Measurements from ENCODE around the gene ENGASE. TPM values are rescaled to one million over a fixed set of nuclear protein-coding genes. Genes with fewer than 3 reads are reported as not detected.

ENGASE gene
- polyA plus RNA-seq, 1 of the 3 experiments (the other 2 are of a cell fraction), result 30.1 TPM

DNA sequence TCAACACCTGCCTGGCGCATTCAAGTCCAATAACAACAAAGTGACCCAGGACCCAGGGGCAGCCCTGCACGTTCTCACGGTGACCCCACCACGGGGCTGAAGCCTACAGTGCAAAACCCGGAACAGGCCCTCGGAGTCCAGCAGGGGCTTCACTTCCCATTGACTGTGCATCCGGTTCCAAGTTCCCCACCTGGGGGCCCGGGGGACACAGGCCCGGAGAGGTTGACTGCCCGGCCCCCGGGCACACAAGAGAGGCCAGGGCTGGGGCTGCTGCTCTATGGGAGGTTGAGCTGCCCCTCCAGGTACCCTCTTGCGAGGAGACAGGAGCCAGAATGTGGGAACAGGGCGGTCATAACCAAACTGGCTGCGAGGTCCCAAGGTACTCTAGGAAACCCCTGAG, 31.3 kb downstream of the ENGASE start:
- Histone ChIP-seq H3K9me2 (no peaks in the 10 kb centered on the region), H3K4me1 (ENCODE audit: control insufficient read depth in 1 of 2, insufficient read depth in 2 of 2, low read depth in 1 of 2, low read length in 1 of 2) (no peaks in the 10 kb centered on the region; a peak in 1 of 4 replicates), H3K4me2 (no peak overlapping the region), H3K36me3 (replicated peaks in 1 of 2; ENCODE audit: control insufficient read depth in 1 of 2, insufficient read depth in 2 of 2, low read length in 1 of 2) (no peaks in the 10 kb centered on the region), H3K27me3 (ENCODE audit: insufficient read depth) (0 out of 2 replicates have a peak, but pooled peaks cover 4% of the 10 kb centered on the region), H4K20me1 (ENCODE audit: insufficient read depth) (no peaks in the 10 kb centered on the region; the same call in 1 of the 2 replicates), H3K27ac (ENCODE audit: low read depth in 2 of 2, low read length in 1 of 2) (no peak overlapping the region), H2AFZ (ENCODE audit: low read depth) (no peak overlapping the region), H3K9ac (no peak overlapping the region), H3K9me3 (no peaks in the 10 kb centered on the region), H3K79me2 (ENCODE audit: insufficient read depth) (no peaks in the 10 kb centered on the region), H3F3A (replicated peaks; ENCODE audit: insufficient read depth) (no peaks in the 10 kb centered on the region), H3K4me3 (ENCODE audit: low read depth in 2 of 2, low read length in 1 of 2) (no peak overlapping the region)
- ChIA-PET POLR2A (no interaction called here), CTCF (interaction anchor here (1.3 to 45.1 kb wide), 6 partner anchors 12 to 295 kb away, joined by 3 to 1305 read pairs (median 13); no protein-coding TSS in a partner anchor)
- DNase-seq, result no peak
- 79% methylated on average over 13 of the region's 14 CpGs for WGBS (ENCODE audit: low lambda C conversion rate)
- TF ChIP-seq CHD2 (IDR thresholded peaks at IDR 0.05; ENCODE audit: low read length, partially characterized antibody) (no peak), MEF2A (IDR thresholded peaks at IDR 0.05; ENCODE audit: borderline replicate concordance, low read depth) (no peak), CTCF (IDR thresholded peaks at IDR 0.05) (no peak), RAD21 (IDR thresholded peaks at IDR 0.05; ENCODE audit: low read length) (no peak), FOSL2 (IDR thresholded peaks at IDR 0.05; ENCODE audit: borderline replicate concordance, low read depth) (no peak), MXI1 (IDR thresholded peaks at IDR 0.05; ENCODE audit: low read depth, low read length) (no peak), EZH2phosphoT487 (IDR thresholded peaks at IDR 0.05; ENCODE audit: borderline replicate concordance, low read depth) (no peak), MAX (IDR thresholded peaks at IDR 0.05; ENCODE audit: low read depth) (no peak)
- TF ChIP-seq, protein P1, sequence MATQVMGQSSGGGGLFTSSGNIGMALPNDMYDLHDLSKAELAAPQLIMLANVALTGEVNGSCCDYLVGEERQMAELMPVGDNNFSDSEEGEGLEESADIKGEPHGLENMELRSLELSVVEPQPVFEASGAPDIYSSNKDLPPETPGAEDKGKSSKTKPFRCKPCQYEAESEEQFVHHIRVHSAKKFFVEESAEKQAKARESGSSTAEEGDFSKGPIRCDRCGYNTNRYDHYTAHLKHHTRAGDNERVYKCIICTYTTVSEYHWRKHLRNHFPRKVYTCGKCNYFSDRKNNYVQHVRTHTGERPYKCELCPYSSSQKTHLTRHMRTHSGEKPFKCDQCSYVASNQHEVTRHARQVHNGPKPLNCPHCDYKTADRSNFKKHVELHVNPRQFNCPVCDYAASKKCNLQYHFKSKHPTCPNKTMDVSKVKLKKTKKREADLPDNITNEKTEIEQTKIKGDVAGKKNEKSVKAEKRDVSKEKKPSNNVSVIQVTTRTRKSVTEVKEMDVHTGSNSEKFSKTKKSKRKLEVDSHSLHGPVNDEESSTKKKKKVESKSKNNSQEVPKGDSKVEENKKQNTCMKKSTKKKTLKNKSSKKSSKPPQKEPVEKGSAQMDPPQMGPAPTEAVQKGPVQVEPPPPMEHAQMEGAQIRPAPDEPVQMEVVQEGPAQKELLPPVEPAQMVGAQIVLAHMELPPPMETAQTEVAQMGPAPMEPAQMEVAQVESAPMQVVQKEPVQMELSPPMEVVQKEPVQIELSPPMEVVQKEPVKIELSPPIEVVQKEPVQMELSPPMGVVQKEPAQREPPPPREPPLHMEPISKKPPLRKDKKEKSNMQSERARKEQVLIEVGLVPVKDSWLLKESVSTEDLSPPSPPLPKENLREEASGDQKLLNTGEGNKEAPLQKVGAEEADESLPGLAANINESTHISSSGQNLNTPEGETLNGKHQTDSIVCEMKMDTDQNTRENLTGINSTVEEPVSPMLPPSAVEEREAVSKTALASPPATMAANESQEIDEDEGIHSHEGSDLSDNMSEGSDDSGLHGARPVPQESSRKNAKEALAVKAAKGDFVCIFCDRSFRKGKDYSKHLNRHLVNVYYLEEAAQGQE (IDR thresholded peaks at IDR 0.05; ENCODE audit: low read depth, low read length), result no peak

DNA sequence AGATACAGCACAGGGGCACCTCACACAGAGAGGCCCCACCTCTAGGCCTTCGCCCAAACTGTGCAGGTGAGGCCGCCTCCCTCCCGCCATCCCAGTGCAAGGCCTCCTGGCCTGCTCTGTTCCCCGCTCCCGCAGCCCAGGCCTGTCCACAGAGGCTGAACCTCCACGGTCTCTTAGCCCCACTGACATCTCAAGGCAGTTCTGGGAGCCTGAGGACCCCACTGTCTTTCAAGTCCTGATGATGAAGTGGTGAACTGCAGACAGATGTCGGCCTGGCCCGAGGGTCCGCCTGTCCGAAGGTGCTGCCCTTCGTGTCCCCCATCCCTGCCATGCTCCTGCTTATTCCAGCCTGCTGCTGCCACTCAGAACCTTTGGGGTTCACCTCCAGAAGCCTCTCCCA, 32.3 kb downstream of the ENGASE start:
- H3K79me2 ChIP-seq (ENCODE audit: insufficient read depth), result no peaks in the 10 kb centered on the region
- TF ChIP-seq TCF12 (IDR thresholded peaks at IDR 0.05) (no peak), EP300 (IDR thresholded peaks at IDR 0.05; ENCODE audit: borderline replicate concordance in 1 of 2, low read depth in 1 of 2, low read length in 1 of 2) (no peak), CHD2 (IDR thresholded peaks at IDR 0.05; ENCODE audit: low read length, partially characterized antibody) (no peak), RFX5 (IDR thresholded peaks at IDR 0.05; ENCODE audit: low read length) (no peak), USF1 (IDR thresholded peaks at IDR 0.05; ENCODE audit: borderline replicate concordance, low read depth) (no peak), GATA2 (CRISPR knock-in tag; IDR thresholded peaks at IDR 0.05) (no peak), FOXJ3 (CRISPR knock-in tag; IDR thresholded peaks at IDR 0.05) (no peak), YY1 (IDR thresholded peaks at IDR 0.05; ENCODE audit: low read depth) (no peak), NFIC (IDR thresholded peaks at IDR 0.05; ENCODE audit: borderline replicate concordance) (no peak), POLR2AphosphoS5 (IDR thresholded peaks at IDR 0.05; ENCODE audit: low read depth, low read length) (no peak), NRF1 (IDR thresholded peaks at IDR 0.05; ENCODE audit: low read depth, low read length) (no peak)
- TF ChIP-seq, protein P2, sequence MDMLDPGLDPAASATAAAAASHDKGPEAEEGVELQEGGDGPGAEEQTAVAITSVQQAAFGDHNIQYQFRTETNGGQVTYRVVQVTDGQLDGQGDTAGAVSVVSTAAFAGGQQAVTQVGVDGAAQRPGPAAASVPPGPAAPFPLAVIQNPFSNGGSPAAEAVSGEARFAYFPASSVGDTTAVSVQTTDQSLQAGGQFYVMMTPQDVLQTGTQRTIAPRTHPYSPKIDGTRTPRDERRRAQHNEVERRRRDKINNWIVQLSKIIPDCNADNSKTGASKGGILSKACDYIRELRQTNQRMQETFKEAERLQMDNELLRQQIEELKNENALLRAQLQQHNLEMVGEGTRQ (IDR thresholded peaks at IDR 0.05; ENCODE audit: borderline replicate concordance, low read depth, low read length), result no peak

More for the DNA sequence above, 32.3 kb downstream of the ENGASE start:
- H3K27me3 ChIP-seq (ENCODE audit: insufficient read depth), result no peaks in the 10 kb centered on the region
- no peak overlapping the region for H3K27ac ChIP-seq (ENCODE audit: low read depth in 2 of 2, low read length in 1 of 2)
- no peaks in the 10 kb centered on the region for H3K9me3 ChIP-seq
- ChIA-PET POLR2A (no interaction called here), CTCF (interaction anchor here (1.0 to 45.1 kb wide), 5 partner anchors 13 to 282 kb away, joined by 3 to 1305 read pairs (median 42); no protein-coding TSS in a partner anchor)
- DNase-seq, result no peak
- H3K9ac ChIP-seq, result no peak overlapping the region
- H3K36me3 ChIP-seq (replicated peaks in 1 of 2; ENCODE audit: control insufficient read depth in 1 of 2, insufficient read depth in 2 of 2, low read length in 1 of 2), result no peaks in the 10 kb centered on the region
- H3K4me3 ChIP-seq (ENCODE audit: low read depth in 2 of 2, low read length in 1 of 2), result no peak overlapping the region
- H3K4me1 ChIP-seq (ENCODE audit: control insufficient read depth in 1 of 2, insufficient read depth in 2 of 2, low read depth in 1 of 2, low read length in 1 of 2), result no peaks in the 10 kb centered on the region; a peak in 1 of 4 replicates
- no peak overlapping the region for H2AFZ ChIP-seq (ENCODE audit: low read depth)
- no peak overlapping the region for H3K4me2 ChIP-seq
- no peaks in the 10 kb centered on the region; the same call in 1 of the 2 replicates for H4K20me1 ChIP-seq (ENCODE audit: insufficient read depth)
- 39% methylated on average over 10 of the region's 11 CpGs for WGBS (ENCODE audit: low lambda C conversion rate)
- H3K9me2 ChIP-seq, result no peaks in the 10 kb centered on the region
- no peaks in the 10 kb centered on the region for H3F3A ChIP-seq (replicated peaks; ENCODE audit: insufficient read depth)
